NCI-H2029 treated with DMSO at 0.1 percent for 48 hours (cell line): ENCODE data around the gene ATOH1.

Experiments used
- DNase-seq: peaks from one replicate; lab custom pipeline; 2025; lab: John Stamatoyannopoulos, UW

Gene ATOH1

GRCh38 chr4:93835929-93836328 is 7.4 kb downstream of the ATOH1 start:
- no peak for DNase-seq

DNA sequence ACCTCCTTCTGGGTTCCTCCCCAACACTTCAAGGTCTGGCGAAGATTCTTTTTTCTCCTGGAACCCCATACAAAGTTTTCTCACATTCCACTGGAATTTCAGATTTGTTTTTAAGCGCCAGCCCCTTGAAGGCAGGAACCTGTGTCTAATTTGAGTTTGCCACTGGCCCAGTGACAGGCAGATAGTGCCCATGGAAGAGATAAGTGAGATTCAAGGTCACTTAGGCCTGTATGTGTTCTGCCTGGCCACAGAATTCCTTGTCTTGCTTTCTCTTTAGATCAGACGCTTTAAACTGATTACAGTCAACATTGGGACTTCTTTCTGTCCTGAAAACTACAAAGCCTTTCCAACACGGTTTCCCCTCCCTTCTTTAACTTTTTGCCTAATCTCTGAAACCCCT is 11.2 kb downstream of the ATOH1 start:
- DNase-seq: no peak

DNA sequence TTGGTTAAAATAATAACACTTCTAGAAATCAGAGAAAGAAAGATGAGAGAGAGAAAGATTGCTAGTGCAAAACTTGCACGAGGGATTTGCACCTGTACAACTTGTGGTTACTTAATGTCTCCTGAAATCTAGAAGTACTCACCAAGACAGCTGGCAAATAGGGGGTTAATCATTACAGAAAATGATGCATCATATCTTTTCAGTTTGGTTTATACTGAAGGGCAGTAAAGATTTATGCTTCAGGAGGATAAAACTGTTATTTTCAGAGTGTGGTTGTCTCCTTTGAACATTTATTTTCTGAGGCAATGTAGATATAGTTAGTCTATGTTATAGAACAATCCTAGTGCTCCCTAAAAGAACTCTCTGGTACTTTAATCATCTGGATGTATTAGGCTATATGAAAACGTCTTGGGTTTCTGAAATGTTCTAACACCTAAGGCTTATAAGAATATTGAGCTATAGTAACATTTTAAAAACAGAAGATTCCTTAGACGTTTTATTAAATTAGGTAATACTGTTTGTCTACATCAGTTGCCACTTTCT is 13.3 kb downstream of the ATOH1 start:
- no peak for DNase-seq

- no peak for DNase-seq
Measured at GRCh38 chr4:93842601-93843252, 14.2 kb downstream of the ATOH1 start.

DNA sequence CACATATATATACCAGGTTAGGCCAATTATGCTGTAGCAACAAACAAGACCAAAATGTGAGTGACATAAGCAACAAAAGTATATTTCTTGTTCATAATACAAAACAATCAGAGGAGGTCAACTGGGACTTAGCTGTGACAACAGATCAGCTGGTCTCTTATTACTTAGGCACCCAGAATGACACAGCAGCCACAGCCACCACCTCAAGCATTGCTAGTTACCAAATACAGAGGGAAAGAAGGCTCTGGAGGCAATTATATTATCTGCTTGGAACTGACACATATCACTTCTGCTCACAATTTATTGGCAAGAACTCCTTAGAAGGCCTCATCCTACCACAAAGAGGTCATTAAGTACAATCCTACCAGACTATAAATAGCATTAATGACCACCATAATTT is 15.2 kb downstream of the ATOH1 start:
- DNase-seq: no peak

DNA sequence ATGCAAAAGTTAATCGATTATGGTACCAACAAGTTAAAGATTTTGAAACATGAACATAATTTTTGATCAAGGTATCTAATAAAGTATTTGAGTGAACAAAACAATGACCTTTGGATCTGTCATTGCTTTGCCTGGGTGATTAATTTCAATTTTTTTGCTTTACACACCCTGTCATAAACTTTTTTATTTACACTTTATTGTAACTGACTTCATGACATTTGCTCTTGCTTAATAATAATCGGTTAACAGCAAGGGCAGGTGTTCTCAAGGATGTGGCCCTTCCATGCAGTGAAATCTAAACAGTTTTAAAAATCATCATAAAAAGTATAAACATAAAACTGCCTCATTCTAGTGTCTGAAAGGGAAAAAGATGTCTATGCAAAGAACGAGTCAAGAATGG is 24.1 kb downstream of the ATOH1 start:
- no peak for DNase-seq

GRCh38 chr4:93855926-93856325 is 27.4 kb downstream of the ATOH1 start:
- DNase-seq: no peak

- no peak for DNase-seq
Measured at GRCh38 chr4:93865650-93866049, 37.1 kb downstream of the ATOH1 start.

DNA sequence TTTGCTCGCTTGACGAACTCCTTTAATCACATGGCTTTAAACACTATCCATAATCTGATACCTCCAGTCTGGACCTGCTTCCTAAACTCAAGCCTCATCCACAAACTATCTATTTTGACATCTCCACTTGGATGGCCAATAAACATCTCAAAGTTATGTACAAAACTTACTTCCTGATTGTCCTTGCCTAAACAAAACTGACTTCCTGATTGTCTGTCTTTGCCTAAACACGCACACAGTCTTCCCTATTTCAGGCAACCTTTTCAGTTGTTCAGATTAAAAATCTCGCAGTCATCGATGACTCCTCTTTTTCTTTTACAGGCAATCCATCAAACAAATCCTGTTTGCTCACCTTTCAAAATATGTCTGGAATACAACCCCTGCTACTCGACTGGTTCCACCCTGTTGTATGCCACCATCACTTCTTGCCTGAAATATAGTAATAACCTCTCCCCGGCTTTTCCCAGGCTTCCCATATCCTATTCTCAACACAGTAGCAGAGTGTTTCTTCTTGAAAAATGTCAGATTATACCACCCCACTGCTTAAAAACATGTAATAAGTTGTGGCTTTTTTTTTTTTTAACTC is 39.0 kb downstream of the ATOH1 start:
- no peak for DNase-seq

DNA sequence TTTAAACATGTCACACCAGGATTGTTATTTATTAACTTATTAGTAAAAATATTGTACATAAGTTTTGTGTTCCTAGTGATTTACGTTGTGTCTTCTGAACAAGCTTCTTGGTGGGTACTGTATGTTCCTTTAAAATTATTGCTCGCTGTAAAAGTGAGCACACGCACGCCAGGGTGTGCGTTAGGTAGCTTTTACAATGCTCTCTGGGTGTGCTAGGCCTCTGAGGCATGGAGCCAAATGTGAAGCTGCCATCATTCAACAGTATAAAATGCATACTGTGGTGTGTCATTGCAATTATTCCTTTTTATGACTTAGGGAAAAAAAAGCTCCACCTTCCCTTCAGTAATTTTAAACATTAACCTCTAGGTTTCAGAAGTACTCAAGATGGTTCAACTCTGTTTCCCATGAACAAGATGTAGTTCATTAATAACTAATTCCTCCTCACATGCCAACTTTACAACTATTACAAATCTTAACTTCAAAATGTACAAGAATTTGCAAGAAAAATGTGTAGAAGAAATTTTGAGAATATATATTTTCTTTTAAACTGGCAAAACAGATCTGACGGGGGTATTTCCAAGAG is 42.4 kb downstream of the ATOH1 start:
- no peak for DNase-seq

DNA sequence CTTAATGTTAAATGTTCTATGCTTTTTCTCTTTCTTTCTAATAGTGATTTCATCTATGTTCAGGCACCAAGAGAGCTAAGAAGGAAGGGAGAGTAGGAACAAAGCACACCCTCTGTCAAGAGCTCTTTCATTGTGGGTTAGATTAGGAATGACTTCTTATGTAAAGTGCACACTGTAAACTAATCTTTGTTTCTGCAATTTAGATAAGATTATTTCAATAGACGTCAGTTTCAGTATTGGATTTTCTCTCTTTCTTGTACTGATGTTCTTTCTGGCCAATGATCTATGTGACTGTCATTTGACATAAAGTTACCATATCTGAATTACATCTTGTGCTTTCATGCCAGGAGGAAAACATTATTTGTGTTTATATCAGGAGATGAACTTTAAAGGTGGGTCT is 48.2 kb downstream of the ATOH1 start:
- no peak for DNase-seq

GRCh38 chr4:93878566-93878965 is 50.0 kb downstream of the ATOH1 start:
- no peak for DNase-seq

GRCh38 chr4:93879919-93880318 is 51.4 kb downstream of the ATOH1 start:
- DNase-seq: no peak
